ENCODE results near the gene CHN1.

Gene CHN1

DNA sequence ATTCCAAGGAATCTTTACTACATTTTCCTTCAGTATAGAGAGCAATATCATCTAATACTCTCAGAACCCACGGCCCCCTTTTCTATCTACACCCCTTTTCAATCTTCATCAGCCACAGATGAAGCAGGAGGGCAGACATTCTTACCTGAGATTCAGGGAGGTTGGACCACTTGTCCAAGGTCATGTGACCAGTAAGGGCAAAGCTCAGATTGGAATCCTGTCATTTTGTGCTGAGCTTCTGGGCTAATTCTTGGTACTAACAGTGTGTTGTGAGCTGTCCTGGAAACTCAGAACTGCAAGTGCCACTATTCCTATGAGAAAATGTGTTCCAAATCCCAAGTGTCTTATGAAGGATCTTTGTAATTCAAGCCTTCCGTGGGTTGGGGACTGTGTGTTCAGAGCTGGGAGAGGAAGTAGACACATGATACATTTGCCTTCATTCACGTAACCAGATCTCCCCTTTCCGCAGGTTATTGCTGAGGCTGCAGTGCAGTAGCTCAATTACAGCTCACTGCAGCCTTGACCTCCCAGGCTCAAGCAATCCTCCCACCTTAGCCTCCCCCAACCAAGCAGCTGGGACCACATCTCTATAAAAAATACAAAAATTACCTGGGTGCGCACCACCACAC, 244.2 kb downstream of the CHN1 start:
- DNase-seq: peak; percentile 91

- no peak for DNase-seq
Measured at GRCh38 chr2:174759381-174760065, 245.7 kb downstream of the CHN1 start.

GRCh38 chr2:174756743-174757142, 248.4 kb downstream of the CHN1 start:
- no peak for DNase-seq

DNA sequence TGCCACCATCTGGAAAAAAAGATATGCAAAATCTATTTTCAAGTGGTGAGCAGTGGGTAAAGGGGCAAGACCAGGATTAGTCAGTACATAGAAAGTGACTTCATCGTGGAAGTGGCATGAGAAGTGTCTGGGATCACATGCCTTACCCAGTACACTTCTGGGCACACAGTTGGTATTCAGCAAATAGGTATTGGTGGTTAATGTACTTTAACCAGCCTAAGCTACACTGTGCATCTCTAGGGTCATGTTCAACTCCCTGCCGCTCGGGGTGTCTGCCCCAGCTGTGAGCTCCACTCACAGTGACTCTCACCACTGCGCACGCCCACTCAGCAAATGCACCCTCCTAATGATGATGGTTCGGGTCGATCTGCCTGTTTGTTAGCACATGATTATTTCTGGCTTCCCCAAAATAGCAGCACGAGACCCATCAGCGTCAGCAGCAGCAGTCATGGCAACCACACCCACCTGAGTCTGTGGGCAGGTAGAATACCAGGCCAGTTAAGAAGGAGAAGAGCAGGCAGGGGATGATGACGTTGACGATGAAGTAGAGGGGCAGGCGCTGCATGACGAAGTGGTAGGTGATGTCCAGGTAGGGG, 252.0 kb downstream of the CHN1 start:
- no peak for DNase-seq

DNA sequence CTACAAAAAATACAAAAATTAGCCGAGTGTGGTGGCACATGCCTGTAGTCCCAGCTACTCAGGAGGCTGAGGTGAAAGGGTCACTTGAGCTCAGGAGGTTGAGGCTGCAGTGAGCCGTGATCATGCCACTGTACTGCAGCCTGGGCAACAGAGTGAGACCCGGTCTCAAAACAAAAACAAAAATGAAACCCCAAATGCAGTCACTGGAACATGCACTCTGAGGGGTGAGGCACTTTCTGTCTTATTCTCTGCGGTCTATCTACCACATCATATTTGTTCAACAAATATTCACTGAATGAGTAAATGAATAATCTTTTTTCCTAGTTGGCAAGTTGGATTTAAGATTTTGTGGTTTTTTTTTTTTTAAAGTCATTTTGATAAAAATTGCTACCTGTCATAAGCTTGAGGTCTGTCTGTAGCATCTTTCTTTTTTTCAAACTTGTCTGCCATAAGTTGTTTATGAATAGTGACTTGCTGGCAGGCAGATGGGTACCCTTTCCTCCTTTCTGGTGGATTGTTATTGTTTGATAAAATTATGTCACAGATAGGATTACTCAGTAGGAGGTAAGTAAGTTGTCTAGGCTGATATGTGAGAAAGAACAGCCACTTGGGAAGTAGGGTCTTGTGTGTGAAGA, 252.7 kb downstream of the CHN1 start:
- no peak for DNase-seq

- DNase-seq: no peak
Measured at GRCh38 chr2:174750923-174751441, 254.2 kb downstream of the CHN1 start.

- DNase-seq: no peak
Measured at GRCh38 chr2:174749793-174750192, 255.4 kb downstream of the CHN1 start.

DNA sequence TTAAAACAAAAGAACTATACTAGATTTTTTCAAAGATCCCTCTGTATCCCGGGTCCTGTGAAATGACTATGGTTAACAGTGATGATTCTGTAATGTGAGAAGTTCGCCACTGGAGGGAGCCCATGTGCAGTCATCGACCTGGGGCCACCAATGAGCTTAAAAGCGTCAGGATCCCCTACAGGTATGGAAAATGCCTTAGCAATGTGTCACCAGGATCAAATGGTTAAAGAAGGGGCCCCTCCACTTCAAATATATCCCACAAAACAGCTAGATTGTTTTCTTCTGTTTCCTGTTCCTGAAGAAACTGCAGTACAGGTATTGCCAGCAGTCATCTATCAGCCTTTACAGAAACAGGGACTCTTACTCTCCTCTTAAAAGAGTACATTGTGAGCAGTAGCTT, 256.2 kb downstream of the CHN1 start:
- DNase-seq: peak; percentile 99

Data from NCI-H510A treated with DMSO at 0.1 percent for 48 hours (cell line).